Breast epithelium (tissue), 3 donors: ENCODE data around the gene A3GALT2.

Experiments used
- CTCF ChIP-seq, 3 donors: fragments of 450-650 bp; IDR thresholded peaks; one replicate each; pipeline ENCODE4 v1.5.1; 2016 to 2017; ENCODE audit warnings: antibody characterized with exemption in 3 of 3, mild to moderate bottlenecking in 3 of 3, moderate library complexity in 3 of 3
- POLR2A ChIP-seq: fragments of 450-650 bp; IDR thresholded peaks from one replicate; pipeline ENCODE4 v1.6.1; 2016; ENCODE audit warnings: antibody characterized with exemption, mild to moderate bottlenecking, moderate library complexity
- POLR2AphosphoS5 ChIP-seq, 3 donors: sonication (generic); formaldehyde crosslinking; IDR thresholded peaks; one replicate each; pipeline ENCODE4 v1.6.1; 2017; ENCODE audit warnings: antibody characterized with exemption in 3 of 3

GRCh38 chr1:33257207-33257771, 63.6 kb downstream of the A3GALT2 start:
- TF ChIP-seq POLR2A (no peak), POLR2AphosphoS5 (IDR thresholded peaks at IDR 0.05) (no peak), CTCF (IDR thresholded peaks at IDR 0.05) (no peak)
